Fibroblast of skin of back (primary cell): ENCODE measurements around the gene CCDC171.
"Not testable (repeated sequence)": the region's sequence is repeated elsewhere in the genome, so short reads cannot be mapped to it uniquely, and the experiment has no call there.

ENCODE experiments used
- DNase-seq: peaks from one replicate; pipeline ENCODE4 v3.0.0-alpha.2; 2013

CCDC171 gene

GRCh38 chr9:15570769-15571168 is 17.9 kb downstream of the CCDC171 start:
- DNase-seq = no peak

- DNase-seq = no peak
These were observed 19.4 kb downstream of the CCDC171 start for GRCh38 chr9:15572200-15572770.

GRCh38 chr9:15576350-15577050 is 23.7 kb downstream of the CCDC171 start:
- DNase-seq = no peak

GRCh38 chr9:15578714-15579113 is 25.9 kb downstream of the CCDC171 start:
- no peak for DNase-seq

GRCh38 chr9:15584379-15584778 is 31.5 kb downstream of the CCDC171 start:
- DNase-seq = no peak

- DNase-seq = no peak
These were observed 39.5 kb downstream of the CCDC171 start for GRCh38 chr9:15592317-15592716.

GRCh38 chr9:15592940-15593339 is 40.1 kb downstream of the CCDC171 start:
- not testable (repeated sequence) for DNase-seq

- DNase-seq = not testable (repeated sequence)
These were observed 48.0 kb downstream of the CCDC171 start for GRCh38 chr9:15600666-15601330.

GRCh38 chr9:15606643-15607472 is 54.0 kb downstream of the CCDC171 start:
- DNase-seq = peak; percentile 43

GRCh38 chr9:15612962-15613361 is 60.1 kb downstream of the CCDC171 start:
- DNase-seq = no peak

GRCh38 chr9:15617782-15618181 is 64.9 kb downstream of the CCDC171 start:
- DNase-seq = no peak

GRCh38 chr9:15618540-15619331 is 65.9 kb downstream of the CCDC171 start:
- DNase-seq = no peak

- DNase-seq = peak; percentile 20
These were observed 69.6 kb downstream of the CCDC171 start for GRCh38 chr9:15622318-15622971.

- DNase-seq = no peak
These were observed 82.9 kb downstream of the CCDC171 start for GRCh38 chr9:15635752-15636151.

GRCh38 chr9:15640121-15640520 is 87.3 kb downstream of the CCDC171 start:
- no peak for DNase-seq

GRCh38 chr9:15641291-15641690 is 88.4 kb downstream of the CCDC171 start:
- no peak for DNase-seq

GRCh38 chr9:15642369-15642962 is 89.6 kb downstream of the CCDC171 start:
- DNase-seq = peak; percentile 52

GRCh38 chr9:15670246-15670645 is 117.4 kb downstream of the CCDC171 start:
- no peak for DNase-seq

GRCh38 chr9:15670894-15671293 is 118.1 kb downstream of the CCDC171 start:
- no peak for DNase-seq

GRCh38 chr9:15693701-15694100 is 140.9 kb downstream of the CCDC171 start:
- no peak for DNase-seq

- peak; percentile 11 for DNase-seq
These were observed 144.1 kb downstream of the CCDC171 start for GRCh38 chr9:15696979-15697378.
